Endodermal cell (in vitro differentiated cells): ENCODE data around the gene ARVCF. TPM values are rescaled to one million over a fixed set of nuclear protein-coding genes. Genes with fewer than 3 reads are reported as not detected.
A peak's percentile ranks its signal among the peaks of the same experiment; 100 is the strongest.

Experiments used
- DNase-seq: peaks from one replicate; pipeline ENCODE4 v3.0.0-alpha.2; 2017
- H3K27ac ChIP-seq: 2 replicates; pipeline ENCODE4 v1.5.1; 2013; ENCODE audit warnings: mild to moderate bottlenecking, low read depth, low read length, moderate library complexity
- H3K27me3 ChIP-seq: 2 replicates; pipeline ENCODE4 v1.6.1; 2013; ENCODE audit warnings: mild to moderate bottlenecking, low read length, moderate library complexity; ENCODE audit not compliant: insufficient read depth, control insufficient read depth, poor library complexity, severe bottlenecking
- H3K36me3 ChIP-seq: 2 replicates; pipeline ENCODE4 v1.7.0; 2013; ENCODE audit warnings: mild to moderate bottlenecking, low read length, moderate library complexity; ENCODE audit not compliant: control insufficient read depth, insufficient read depth
- H3K4me1 ChIP-seq: one replicate; pipeline ENCODE4 v1.7.0; 2013; ENCODE audit warnings: low read length; ENCODE audit not compliant: control insufficient read depth, insufficient read depth
- H3K4me3 ChIP-seq: 2 replicates; pipeline ENCODE4 v1.5.1; 2013; ENCODE audit warnings: mild to moderate bottlenecking, low read length, moderate library complexity
- H3K9ac ChIP-seq: 2 replicates; pipeline ENCODE4 v1.6.1; 2013; ENCODE audit warnings: mild to moderate bottlenecking, low read length, moderate library complexity; ENCODE audit not compliant: poor library complexity, severe bottlenecking; ENCODE audit errors: extremely low read depth
- H3K9me3 ChIP-seq: 2 replicates; pipeline ENCODE4 v1.6.1; 2013; ENCODE audit warnings: mild to moderate bottlenecking, low read length, moderate library complexity; ENCODE audit not compliant: control insufficient read depth
- H3K27ac Mint-ChIP-seq: 2 replicates; pipeline ENCODE4 v1.8.0; 2020; ENCODE audit warnings: mixed read lengths
- H3K27me3 Mint-ChIP-seq: 2 replicates; pipeline ENCODE4 v1.8.0; 2021; ENCODE audit warnings: mild to moderate bottlenecking, mixed read lengths; ENCODE audit not compliant: insufficient read depth
- H3K36me3 Mint-ChIP-seq: 2 replicates; pipeline ENCODE4 v1.8.0; 2020; ENCODE audit warnings: low read depth, mixed read lengths
- H3K4me1 Mint-ChIP-seq: 2 replicates; pipeline ENCODE4 v1.8.0; 2020; ENCODE audit warnings: mixed read lengths
- H3K4me3 Mint-ChIP-seq: 2 replicates; pipeline ENCODE4 v1.8.0; 2020; ENCODE audit warnings: mild to moderate bottlenecking, moderate library complexity, mixed read lengths
- H3K9me3 Mint-ChIP-seq: 2 replicates; pipeline ENCODE4 v1.8.0; 2020; ENCODE audit warnings: mild to moderate bottlenecking, mixed read lengths
- WGBS, 2 experiments: methylation state at CpG; one replicate each; pipeline versions ENCODE4 v1.1.5 to v1.1.7; 2013; ENCODE audit warnings: missing lambda C conversion rate in 2 of 2, mixed read lengths in 1 of 2; ENCODE audit not compliant: insufficient coverage in 1 of 2, insufficient read length in 1 of 2; 5-methylcytosine and 5-hydroxymethylcytosine counted together
- long read RNA-seq, 4 experiments: library from polyadenylated mRNA in 2 of 4; library from RNA in 1 of 4; library from capped mRNA in 1 of 4; stranded (forward) in 3 of 4; unstranded in 1 of 4; transcript quantifications; one replicate each; pipeline ENCODE4 v2.0.0, GENCODE V29; 2020 to 2021; ENCODE audit warnings: inconsistent platforms in 1 of 4
- polyA plus RNA-seq, 2 experiments: library from polyadenylated mRNA; stranded (reverse); fragments of 50-300 nt; gene quantifications; one replicate each; pipeline ENCODE4 v1.2.3, GENCODE V29; 2013
- total RNA-seq, 2 donors: library from RNA; stranded (reverse); fragmentation: NEBNext Ultra II Directional in 1 of 2; extraction: Animal tissue kit (Norgen Biotek cat#: 25700) in 1 of 2; gene quantifications; 2 replicates in 1 of 2; 3 replicates in 1 of 2; pipeline ENCODE4 v1.2.1, GENCODE V29; 2021
- TF ChIP-seq, protein P1 (sequence below): fragments of 200-600 bp; sonication (generic); conservative IDR thresholded peaks from 2 replicates; pipeline ENCODE4 v1.5.0; 2021; ENCODE audit warnings: antibody characterized with exemption, mild to moderate bottlenecking

The ARVCF gene, protein sequence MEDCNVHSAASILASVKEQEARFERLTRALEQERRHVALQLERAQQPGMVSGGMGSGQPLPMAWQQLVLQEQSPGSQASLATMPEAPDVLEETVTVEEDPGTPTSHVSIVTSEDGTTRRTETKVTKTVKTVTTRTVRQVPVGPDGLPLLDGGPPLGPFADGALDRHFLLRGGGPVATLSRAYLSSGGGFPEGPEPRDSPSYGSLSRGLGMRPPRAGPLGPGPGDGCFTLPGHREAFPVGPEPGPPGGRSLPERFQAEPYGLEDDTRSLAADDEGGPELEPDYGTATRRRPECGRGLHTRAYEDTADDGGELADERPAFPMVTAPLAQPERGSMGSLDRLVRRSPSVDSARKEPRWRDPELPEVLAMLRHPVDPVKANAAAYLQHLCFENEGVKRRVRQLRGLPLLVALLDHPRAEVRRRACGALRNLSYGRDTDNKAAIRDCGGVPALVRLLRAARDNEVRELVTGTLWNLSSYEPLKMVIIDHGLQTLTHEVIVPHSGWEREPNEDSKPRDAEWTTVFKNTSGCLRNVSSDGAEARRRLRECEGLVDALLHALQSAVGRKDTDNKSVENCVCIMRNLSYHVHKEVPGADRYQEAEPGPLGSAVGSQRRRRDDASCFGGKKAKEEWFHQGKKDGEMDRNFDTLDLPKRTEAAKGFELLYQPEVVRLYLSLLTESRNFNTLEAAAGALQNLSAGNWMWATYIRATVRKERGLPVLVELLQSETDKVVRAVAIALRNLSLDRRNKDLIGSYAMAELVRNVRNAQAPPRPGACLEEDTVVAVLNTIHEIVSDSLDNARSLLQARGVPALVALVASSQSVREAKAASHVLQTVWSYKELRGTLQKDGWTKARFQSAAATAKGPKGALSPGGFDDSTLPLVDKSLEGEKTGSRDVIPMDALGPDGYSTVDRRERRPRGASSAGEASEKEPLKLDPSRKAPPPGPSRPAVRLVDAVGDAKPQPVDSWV
- total RNA-seq, result 10 to 100 TPM; 48.3 to 61.3 TPM
- 71.1 TPM for polyA plus RNA-seq (2013, experiment 1 of 2)
- 66.0 TPM for polyA plus RNA-seq (2013, experiment 2 of 2)
- long read RNA-seq, experiment 1, partial matches to known transcripts, result 1 of 10 reads
- long read RNA-seq, experiment 1, other reads (novel, unspliced or antisense), result 9 of 10 reads
- long read RNA-seq, experiment 2, partial matches to known transcripts, result 15 of 60 reads
- long read RNA-seq, experiment 2, other reads (novel, unspliced or antisense), result 45 of 60 reads
- long read RNA-seq, experiment 3, partial matches to known transcripts, result 13 of 132 reads
- long read RNA-seq, experiment 3, other reads (novel, unspliced or antisense), result 119 of 132 reads
- long read RNA-seq, experiment 4, result 0 reads

DNA sequence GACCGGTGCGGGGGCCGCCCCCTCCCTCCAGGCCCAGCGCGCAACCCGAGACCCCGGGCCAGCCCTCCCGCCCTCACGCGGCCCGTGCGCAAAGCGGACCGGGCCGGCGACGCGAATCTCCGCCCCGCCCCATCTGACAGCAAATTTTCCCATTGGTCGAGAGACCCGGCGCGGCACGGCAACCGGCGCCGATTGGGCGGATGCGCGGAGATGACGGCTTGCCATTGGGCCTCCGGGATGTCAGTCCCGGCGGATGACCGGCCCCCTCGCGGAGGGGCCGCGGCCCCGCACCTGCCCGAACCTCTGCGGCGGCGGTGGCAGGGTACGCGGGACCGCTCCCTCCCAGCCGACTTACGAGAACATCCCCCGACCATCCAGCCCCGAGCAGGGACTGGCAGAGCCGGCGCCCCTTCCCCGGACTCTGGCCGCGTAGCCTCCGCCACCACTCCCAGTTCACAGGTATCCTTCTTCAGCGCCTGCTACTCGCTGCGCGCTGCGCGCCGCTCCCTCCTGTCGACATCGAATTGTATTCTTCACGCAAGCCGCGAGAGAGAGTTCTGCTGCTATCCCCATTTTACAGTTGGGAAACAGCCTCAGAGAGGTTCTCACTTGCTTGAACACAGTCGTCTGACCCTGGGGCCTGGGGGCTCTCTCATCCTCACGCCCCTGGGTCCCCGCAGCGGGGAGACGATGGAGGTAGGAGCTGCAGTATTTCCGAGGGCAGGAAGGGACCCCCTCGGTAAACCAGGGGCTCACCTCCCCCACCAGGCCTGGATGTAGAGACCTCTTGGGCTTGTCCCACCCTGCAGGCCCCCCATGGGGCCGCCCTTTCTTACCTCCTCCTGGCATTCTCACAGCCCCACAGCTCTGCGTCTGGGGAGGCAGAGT, at the start of gene ARVCF:
Gene ARVCF (minus strand): TSS at position 90 of the 888 bp plus-strand sequence. CDS start 26,029 bp downstream, outside the sequence.
- peak within 1 kb of the TSS; percentile 82 for H3K4me3 ChIP-seq
- peaks cover 52% of the 10 kb centered on the region for H3K27me3 ChIP-seq
- no peaks in the 10 kb centered on the region for H3K9me3 Mint-ChIP-seq
- no peaks in the 10 kb centered on the region for H3K36me3 ChIP-seq
- H3K9me3 ChIP-seq, result no peaks in the 10 kb centered on the region
- peak; percentile 97 for DNase-seq
- H3K4me1 ChIP-seq, result peaks cover 9% of the 10 kb centered on the region
- H3K4me3 Mint-ChIP-seq, result peak within 1 kb of the TSS; percentile 63
- peaks cover 5% of the 10 kb centered on the region for H3K4me1 Mint-ChIP-seq
- no peaks in the 10 kb centered on the region for H3K36me3 Mint-ChIP-seq
- no peak within 1 kb of the TSS for H3K9ac ChIP-seq
- H3K27me3 Mint-ChIP-seq, result peaks cover 55% of the 10 kb centered on the region
- H3K27ac Mint-ChIP-seq, result no peak within 1 kb of the TSS
- no peak within 1 kb of the TSS for H3K27ac ChIP-seq
- WGBS, 2 experiments, result 2 to 3% methylated on average over 32 to 79 of the region's 79 CpGs
- TF ChIP-seq, protein P1, sequence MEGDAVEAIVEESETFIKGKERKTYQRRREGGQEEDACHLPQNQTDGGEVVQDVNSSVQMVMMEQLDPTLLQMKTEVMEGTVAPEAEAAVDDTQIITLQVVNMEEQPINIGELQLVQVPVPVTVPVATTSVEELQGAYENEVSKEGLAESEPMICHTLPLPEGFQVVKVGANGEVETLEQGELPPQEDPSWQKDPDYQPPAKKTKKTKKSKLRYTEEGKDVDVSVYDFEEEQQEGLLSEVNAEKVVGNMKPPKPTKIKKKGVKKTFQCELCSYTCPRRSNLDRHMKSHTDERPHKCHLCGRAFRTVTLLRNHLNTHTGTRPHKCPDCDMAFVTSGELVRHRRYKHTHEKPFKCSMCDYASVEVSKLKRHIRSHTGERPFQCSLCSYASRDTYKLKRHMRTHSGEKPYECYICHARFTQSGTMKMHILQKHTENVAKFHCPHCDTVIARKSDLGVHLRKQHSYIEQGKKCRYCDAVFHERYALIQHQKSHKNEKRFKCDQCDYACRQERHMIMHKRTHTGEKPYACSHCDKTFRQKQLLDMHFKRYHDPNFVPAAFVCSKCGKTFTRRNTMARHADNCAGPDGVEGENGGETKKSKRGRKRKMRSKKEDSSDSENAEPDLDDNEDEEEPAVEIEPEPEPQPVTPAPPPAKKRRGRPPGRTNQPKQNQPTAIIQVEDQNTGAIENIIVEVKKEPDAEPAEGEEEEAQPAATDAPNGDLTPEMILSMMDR, result peak; percentile 40

DNA sequence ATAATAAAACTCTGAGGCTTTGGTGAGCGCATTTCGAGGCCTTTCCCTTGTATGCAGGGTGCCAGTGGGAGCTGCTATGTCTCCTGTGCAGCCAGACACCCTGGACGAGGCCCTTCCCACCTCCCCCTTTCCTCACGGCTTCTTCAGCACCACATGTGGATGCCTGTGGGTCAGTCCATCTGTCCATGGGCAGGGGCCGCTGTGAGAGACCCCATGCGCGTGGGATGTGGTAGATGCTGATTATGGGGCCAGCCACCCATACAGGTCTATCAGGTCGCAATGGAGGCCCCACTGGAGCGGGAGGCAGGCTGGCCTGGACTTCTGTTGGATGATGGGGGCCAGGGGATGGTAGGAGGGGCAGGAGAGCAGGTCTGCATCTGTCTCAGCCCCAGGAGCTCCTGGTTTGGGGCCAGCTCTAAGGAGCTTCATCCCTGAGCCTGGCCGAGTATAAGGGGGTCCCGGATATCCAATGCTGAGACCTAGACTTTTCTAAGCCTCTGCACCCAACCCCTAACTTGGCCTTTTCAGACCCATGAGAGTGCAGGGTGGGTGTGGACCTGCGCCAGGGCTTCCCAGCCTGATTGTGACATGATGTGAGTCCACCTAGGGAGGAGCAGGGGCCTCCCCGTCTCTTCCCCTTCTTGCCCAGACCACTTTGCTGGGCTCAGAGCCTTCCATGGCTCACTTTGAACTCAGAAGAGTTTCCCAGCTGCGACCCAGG, 49.4 kb upstream of the ARVCF start:
- Histone ChIP-seq H3K9ac (no peak overlapping the region), H3K9me3 (no peaks in the 10 kb centered on the region), H3K36me3 (no peaks in the 10 kb centered on the region), H3K4me1 (no peaks in the 10 kb centered on the region), H3K4me3 (no peak overlapping the region), H3K27ac (no peak overlapping the region), H3K27me3 (no peaks in the 10 kb centered on the region)
- no peak for DNase-seq
- H3K27me3 Mint-ChIP-seq, result peaks cover 5% of the 10 kb centered on the region
- TF ChIP-seq, protein P1, result no peak
- H3K4me3 Mint-ChIP-seq, result no peak overlapping the region
- H3K36me3 Mint-ChIP-seq, result no peaks in the 10 kb centered on the region
- H3K9me3 Mint-ChIP-seq, result no peaks in the 10 kb centered on the region
- no peaks in the 10 kb centered on the region for H3K4me1 Mint-ChIP-seq
- H3K27ac Mint-ChIP-seq, result no peak overlapping the region
- 87 to 88% methylated on average over 7 to 14 of the region's 14 CpGs for WGBS, 2 experiments
